SKM-1 treated with dmso at 0.1 percent for 144 hours (cell line): ENCODE data around the gene CDC42.

Experiments used
- DNase-seq: peaks from one replicate; lab custom pipeline; 2025; ENCODE audit not compliant: unreplicated experiment; lab: John Stamatoyannopoulos, UW

The CDC42 gene

GRCh38 chr1:22127731-22128130, 75.2 kb downstream of the CDC42 start:
- no peak for DNase-seq

GRCh38 chr1:22128392-22128791, 75.9 kb downstream of the CDC42 start:
- DNase-seq, result no peak

DNA sequence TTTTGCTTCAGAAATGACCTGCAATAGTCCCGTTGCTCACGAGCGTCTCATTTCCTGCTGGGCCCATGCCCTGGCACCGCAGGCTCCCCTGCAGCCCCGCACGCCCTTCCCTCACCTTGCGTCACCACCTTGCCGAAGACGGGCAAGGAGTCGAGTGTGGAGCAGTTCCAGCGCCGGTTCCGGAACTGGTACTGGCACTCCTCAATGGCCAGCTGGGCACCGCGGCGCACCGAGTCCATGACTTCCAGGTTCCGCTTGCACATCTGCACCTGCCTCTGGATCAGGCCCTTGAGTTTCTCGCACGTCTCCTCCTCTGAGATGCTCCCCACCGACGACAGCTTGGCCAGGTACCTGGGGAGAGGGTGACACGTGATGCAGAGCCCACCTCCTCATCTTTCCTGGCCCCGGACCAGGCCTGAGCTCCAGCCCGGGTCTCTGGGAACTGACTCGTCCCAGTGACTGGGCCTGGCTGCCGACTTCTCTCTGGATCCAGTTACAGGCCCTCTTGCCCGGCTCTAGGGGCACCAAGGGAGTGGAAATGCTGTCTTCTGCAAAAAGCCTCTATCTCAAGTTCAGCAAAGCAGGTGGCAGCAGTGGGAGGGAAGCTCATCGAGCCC, 77.1 kb downstream of the CDC42 start:
- DNase-seq, result no peak

DNA sequence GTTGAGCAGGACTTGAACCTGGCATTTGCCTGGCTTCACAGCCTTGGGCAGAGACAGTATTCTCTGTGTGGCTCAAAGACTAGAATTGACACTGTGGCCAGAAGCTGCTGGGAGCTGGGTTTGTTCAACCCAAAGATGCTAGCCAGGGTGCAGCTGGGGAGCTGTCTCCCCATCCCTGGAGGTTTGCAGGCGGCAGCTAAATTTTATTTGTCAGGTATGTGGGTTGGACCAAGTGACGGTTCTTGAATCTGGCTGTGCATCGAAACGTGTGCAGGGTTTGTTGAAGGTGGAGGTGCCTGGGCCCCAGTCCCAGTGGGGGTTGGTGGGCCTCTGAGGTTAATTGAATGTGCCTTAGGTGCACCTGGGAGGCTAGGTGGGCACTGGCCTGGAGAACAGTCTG, 78.6 kb downstream of the CDC42 start:
- DNase-seq, result no peak

GRCh38 chr1:22131875-22132486, 79.5 kb downstream of the CDC42 start:
- DNase-seq, result peak; percentile 8

DNA sequence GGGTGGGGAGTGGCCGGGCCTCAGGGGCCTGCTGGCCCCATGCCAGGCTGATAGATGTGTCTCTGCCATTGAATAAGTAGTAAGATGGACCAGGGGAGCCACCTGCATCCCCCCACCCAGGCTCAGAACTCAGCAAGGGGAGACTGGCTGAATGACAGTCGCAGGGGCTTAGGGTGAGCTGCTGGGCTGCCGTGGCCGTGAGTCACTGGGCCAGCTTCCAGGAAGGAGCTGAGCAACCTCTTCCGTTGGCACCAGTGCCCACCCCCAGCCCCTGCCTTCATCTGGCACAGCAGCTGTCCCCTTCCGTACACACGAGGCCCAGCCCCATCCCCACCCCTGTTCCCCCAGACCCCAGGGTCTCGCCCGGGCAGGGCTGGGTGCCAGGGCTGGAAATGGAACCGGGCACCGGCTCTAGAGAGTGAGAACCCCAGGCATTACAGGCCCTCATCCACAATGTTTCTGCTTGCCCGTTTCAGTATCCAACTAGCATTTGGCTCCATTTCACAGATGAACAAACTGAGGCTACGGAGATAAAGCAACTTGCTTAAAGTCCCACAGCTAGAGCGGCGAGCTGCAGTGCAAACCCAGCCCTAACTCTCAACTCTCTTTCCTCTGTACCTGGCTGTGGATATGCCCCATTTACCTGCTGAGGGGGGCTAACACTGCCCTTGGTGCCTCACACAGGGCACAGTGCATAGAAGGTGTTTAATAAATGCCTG, 80.2 kb downstream of the CDC42 start:
- DNase-seq, result no peak

DNA sequence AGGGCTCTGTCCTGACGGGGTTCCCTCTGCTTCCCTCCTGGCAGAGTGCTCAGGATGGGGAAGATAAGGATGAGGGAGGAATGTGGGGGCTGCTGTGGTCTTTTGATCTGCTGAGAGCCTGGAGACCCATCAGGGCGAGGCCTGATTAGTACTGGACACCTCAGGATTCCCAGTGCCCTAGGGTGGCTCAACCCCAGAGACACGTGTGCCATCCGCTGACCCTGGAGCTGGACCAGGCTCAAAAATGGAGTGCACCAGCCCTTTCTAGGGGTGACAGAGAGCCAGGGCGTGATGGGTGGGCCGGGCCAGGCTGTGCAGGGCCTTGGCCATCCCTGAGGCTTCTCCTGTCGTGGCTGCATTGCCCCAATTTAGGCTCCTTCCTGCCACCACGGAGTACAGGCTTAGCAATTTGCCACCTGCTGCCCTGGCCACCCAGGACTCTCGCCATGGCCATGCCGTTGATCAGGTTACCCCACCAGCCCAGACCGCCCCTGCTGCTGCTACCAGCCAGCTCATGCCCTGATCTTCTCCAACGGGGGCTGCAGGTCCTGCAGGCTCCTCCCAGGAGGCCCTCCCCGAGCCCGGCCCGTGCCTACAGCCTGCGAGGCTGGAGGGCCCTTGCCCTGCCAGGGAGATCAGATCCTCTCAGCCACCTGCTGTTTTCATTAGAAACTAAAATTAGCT, 80.9 kb downstream of the CDC42 start:
- no peak for DNase-seq

DNA sequence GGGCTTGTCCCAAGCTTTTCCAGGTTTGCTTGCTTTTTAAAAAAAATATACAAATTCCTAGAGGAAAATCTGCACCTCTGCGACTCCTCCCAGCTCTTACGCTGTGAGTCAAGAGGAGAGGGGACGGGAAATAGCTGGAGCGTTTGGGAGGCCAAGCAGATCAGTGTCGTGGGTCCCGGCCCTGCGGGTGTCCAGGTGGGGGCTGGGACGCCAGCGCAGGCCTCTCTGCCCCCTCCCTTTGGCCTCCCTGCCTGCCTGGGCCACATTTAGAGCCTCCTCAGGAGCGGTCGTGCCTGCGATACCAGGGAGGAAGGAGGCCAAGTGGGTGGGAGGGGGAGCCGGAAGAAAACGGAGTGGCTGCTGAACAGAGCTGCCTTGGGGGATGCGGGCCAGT, 81.4 kb downstream of the CDC42 start:
- no peak for DNase-seq

DNA sequence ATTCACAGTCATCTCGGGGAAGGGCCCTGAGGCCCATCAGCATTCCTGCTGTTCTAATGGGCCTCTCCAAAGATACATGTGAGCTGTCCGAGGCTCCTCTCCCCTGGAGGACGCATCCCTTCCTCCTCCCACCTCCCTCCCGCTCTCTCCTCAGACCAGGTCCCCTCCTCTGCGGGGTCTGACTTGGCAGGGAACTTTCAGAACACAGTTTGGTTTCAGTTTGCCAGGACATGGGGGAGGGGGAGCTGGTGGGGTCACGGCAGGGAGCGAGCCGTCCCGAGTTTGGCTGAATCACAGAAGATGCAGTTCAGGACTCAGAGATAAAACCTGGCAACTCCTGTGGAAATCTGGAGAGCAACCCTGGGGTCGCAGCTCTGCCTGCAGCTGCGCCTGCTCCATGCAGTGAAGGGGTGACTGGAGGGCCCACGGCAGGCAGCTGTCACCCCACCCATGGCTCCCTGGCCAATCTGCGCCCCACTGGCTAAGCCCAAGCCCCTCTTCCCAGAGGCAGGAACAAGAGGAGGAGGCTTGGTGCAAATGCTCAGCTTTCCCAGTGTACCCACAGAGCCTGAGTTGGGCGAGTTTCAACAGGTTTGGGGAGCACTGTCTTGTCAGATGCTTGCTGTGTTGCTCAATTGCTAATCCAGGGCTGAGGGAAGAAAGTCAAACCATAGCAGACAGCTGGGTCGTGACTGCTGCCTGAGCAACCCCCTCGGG, 84.7 kb downstream of the CDC42 start:
- DNase-seq, result no peak

GRCh38 chr1:22139066-22139594, 86.6 kb downstream of the CDC42 start:
- no peak for DNase-seq

- DNase-seq, result no peak
These were observed 87.3 kb downstream of the CDC42 start for GRCh38 chr1:22139817-22140216.
